SIG-M5 treated with dmso at 0.1 percent for 504 hours (cell line): Measurements from ENCODE around the gene SLC6A18.
"Not testable (repeated sequence)": the region's sequence is repeated elsewhere in the genome, so short reads cannot be mapped to it uniquely, and the experiment has no call there.

Source experiments
- DNase-seq: peaks from one replicate; lab custom pipeline; 2025; ENCODE audit not compliant: unreplicated experiment; lab: John Stamatoyannopoulos, UW

The SLC6A18 gene

DNA sequence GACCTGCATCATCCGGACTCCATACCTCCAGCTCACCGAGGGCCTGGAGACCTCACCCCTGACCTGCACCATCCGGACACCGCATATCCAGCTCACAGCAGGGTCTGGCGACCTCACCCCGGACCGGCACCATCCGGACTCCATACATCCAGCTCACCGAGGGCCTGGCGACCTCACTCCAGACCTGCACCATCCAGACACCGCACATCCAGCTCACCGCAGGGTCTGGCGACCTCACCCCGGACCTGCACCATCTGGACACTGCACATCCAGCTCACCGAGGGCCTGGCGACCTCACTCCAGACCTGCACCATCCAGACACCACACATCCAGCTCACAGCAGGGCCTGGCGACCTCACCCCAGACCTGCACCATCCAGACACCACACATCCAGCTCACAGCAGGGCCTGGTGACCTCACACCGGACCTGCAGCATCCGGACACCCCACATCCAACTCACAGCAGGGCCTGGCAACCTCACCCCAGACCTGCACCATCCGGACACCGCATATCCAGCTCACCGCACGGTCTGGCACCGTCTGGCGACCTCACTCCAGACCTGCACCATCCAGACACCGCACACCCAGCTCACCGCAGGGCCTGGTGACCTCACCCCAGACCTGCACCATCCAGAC is 59.3 kb downstream of the SLC6A18 start:
- DNase-seq, result not testable (repeated sequence)

DNA sequence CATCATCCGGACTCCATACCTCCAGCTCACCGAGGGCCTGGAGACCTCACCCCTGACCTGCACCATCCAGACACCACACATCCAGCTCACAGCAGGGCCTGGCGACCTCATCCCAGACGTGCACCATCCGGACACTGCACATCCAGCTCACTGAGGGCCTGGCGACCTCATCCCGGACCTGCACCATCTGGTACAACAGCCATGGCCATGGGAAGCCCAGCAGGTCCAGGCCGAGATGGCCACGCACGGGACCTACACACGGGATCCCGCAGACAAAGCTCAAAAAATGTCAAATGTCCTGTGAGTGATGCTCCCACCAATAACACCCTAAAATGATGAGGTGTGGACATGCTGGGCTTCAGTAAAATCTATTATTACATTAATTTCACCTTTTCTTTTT is 60.0 kb downstream of the SLC6A18 start:
- DNase-seq, result no peak

DNA sequence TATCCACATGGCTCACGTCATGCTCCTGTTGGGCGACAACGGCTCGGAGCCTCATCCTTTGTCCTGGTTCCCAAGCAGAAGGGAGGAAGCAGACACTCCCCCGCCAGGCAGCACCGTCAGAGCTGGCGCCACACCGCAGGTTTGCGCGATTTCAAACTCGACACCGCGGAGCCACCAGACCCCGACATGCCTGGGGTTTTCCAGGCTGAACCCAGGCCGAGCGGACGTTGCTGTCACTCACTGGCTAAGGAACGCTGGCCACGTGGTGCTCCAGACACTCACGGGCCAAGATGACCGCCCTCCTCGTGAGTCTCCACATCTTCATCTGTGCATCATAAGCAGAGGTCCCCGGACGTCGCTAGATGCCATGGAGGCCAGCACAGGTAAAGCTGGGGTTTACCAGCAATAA is 60.7 kb downstream of the SLC6A18 start:
- no peak for DNase-seq

DNA sequence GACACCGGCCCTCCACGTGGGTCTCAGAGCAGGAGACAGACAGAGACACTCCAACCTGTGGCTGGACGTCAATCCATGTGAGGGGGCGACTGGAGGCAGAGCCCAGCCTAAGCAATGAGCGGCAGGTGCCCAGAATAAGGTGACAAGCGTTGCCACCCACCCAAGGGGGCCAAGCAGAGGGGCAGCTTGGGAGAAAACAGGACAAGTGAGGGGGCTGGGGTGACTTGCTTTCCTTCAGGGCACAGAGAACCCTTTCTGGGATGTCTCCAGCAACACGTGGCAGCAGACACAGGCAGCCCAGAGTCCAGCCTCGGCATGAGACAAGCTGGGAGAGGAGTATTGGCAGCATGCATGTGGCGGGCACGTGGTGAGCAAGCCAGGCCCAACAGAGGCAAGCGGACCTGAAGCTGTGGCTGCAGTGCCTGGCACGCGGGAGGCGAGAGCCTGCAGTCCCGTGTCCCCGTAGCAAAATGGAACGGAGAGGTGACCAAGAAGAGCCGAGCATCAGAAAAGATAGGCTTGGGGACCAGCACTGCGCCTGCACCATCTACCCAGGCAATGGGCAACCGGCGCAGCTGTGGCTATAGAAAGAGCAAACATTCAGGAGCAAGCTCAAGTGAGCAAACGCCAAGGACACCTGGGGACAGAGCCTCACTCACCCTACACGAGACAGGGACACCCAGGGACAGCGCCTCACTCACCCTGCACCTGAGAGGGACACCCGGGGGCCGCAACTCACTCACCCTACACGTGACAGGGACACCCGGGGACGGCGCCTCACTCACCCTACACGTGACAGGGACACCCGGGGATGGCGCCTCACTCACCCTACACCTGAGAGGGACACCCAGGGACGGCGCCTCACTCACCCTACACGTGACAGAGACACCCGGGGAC is 63.5 kb downstream of the SLC6A18 start:
- no peak for DNase-seq

DNA sequence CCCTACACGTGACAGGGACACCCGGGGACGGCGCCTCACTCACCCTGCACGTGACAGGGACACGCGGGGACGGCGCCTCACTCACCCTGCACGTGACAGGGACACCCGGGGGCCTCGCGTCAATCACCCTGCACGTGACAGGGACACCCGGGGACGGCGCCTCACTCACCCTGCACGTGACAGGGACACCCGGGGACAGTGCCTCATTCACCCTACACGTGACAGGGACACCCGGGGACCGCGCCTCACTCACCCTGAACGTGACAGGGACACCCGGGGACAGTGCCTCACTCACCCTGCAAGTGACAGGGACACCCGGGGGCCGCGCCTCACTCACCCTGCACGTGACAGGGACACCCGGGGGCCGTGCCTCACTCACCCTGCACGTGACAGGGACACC is 64.4 kb downstream of the SLC6A18 start:
- DNase-seq, result not testable (repeated sequence)

GRCh38 chr5:1290956-1291355 is 65.8 kb downstream of the SLC6A18 start:
- not testable (repeated sequence) for DNase-seq

GRCh38 chr5:1291611-1292080 is 66.5 kb downstream of the SLC6A18 start:
- DNase-seq, result no peak

DNA sequence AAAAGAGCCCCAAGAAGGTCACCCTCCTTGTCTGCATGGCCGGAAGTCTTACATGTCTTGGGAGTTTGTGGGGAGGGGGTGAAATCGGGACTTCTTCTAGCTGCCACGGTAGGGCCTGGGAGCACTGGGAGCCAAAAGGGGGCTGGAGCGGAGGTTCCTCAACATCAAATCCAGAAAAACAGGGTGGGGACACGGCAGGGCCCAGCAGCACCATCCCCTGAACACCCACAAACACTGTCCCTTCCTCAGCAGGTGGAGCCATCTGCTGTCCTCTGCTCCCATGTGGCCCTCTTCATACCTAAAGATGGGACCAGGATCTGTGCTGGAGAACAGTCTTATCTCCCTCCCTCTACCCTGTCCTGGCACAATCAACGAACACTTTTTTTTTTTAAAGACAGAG is 67.0 kb downstream of the SLC6A18 start:
- DNase-seq, result no peak

DNA sequence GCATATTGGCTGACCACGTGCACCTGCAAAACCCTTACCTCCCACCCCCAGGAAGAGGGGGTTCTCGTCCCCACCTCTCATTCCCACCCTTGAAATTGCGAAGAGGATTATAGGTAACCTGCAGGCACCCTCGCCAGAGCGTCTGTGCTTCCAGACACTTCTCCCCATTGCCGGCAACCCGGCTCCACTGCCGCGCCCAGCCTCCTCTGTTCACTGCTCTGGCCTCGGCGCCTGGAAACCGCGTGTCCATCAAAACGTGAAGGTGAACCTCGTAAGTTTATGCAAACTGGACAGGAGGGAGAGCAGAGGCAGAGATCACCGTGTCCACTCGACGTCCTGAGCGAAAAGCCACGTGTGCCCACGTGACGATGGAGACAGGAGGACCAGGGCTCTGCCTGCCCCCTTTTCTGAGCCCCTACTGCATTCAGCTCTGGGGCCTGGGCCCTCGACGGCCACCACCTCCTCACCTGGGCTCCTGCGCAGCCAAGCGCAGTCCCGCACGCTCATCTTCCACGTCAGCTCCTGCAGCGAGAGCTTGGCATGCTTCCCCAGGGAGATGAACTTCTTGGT is 67.8 kb downstream of the SLC6A18 start:
- DNase-seq, result no peak

- no peak for DNase-seq
These were observed 68.4 kb downstream of the SLC6A18 start for GRCh38 chr5:1293416-1294205.

- DNase-seq, result no peak
These were observed 69.1 kb downstream of the SLC6A18 start for GRCh38 chr5:1294206-1294834.

DNA sequence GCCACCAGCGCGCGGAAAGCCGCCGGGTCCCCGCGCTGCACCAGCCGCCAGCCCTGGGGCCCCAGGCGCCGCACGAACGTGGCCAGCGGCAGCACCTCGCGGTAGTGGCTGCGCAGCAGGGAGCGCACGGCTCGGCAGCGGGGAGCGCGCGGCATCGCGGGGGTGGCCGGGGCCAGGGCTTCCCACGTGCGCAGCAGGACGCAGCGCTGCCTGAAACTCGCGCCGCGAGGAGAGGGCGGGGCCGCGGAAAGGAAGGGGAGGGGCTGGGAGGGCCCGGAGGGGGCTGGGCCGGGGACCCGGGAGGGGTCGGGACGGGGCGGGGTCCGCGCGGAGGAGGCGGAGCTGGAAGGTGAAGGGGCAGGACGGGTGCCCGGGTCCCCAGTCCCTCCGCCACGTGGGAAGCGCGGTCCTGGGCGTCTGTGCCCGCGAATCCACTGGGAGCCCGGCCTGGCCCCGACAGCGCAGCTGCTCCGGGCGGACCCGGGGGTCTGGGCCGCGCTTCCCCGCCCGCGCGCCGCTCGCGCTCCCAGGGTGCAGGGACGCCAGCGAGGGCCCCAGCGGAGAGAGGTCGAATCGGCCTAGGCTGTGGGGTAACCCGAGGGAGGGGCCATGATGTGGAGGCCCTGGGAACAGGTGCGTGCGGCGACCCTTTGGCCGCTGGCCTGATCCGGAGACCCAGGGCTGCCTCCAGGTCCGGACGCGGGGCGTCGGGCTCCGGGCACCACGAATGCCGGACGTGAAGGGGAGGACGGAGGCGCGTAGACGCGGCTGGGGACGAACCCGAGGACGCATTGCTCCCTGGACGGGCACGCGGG is 69.9 kb downstream of the SLC6A18 start, which contains the start of gene TERT:
TSS of gene TERT (minus strand) at position 234 of the 815 bp plus-strand sequence. CDS start at position 155, 79 bp downstream.
- peak; percentile 29 for DNase-seq

DNA sequence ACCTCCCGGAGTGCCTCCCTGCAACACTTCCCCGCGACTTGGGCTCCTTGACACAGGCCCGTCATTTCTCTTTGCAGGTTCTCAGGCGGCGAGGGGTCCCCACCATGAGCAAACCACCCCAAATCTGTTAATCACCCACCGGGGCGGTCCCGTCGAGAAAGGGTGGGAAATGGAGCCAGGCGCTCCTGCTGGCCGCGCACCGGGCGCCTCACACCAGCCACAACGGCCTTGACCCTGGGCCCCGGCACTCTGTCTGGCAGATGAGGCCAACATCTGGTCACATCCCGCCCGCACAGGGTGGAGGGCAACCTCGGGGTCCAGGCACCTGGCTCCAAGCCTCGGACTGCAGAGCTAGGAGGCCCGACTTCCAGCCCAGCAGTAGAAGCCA is 70.5 kb downstream of the SLC6A18 start:
- no peak for DNase-seq
